GM21423 (cell line): ENCODE measurements around the gene LARP4.
"Not testable (repeated sequence)": the region's sequence is repeated elsewhere in the genome, so short reads cannot be mapped to it uniquely, and the experiment has no call there.

Experiments used
- ATAC-seq: cut with Tn5 transposase; IDR thresholded peaks from one replicate; pipeline ENCODE4 v1.9.1; 2021; ENCODE audit warnings: mild to moderate bottlenecking, moderate library complexity; ENCODE audit not compliant: unreplicated experiment

LARP4 gene

DNA sequence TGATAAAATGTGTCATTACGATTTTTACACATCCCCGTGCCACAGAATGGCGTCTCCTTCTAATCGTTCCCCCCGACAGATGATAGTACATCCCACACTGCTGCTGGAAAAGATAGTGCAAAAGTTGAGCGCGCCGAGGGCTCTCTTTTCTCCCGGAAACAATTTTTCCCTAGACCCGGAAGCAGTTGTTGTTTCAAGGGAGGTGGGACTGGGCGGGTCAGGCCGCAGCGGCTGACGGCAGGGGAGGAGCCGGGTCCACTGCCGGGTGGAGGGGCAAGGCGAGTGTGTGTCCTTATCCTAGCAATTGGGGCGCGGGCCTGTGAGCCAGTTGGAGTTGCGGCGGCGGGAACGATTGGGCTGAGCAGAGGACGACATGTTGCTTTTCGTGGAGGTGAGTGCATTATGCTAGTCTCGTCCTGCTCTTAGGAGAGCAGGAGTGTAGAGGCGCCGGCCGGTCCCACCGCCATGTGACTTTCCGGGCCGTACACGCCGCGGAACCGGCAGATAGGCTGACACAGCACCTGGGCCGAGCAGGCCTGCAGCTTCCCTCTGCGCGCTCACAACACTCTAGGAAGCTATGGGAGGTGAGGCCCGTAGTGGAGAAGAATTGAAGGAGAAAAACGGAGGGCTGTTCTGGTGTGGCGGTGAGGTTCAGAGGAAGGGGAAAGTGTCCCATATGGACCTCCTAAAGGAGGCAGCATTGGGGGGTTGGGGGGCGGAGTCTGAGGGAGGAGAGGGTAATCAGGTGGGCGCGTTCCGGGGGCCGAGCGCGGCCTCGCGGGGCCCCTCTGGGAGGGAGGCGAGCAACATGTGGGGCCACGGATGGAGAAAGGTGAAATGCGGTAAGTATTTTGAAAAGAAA is at the start of gene LARP4:
LARP4 (plus strand) TSS at position 248 of the 862 bp plus-strand sequence; CDS start at position 374, 126 bp downstream.
- peak; percentile 95 for ATAC-seq

DNA sequence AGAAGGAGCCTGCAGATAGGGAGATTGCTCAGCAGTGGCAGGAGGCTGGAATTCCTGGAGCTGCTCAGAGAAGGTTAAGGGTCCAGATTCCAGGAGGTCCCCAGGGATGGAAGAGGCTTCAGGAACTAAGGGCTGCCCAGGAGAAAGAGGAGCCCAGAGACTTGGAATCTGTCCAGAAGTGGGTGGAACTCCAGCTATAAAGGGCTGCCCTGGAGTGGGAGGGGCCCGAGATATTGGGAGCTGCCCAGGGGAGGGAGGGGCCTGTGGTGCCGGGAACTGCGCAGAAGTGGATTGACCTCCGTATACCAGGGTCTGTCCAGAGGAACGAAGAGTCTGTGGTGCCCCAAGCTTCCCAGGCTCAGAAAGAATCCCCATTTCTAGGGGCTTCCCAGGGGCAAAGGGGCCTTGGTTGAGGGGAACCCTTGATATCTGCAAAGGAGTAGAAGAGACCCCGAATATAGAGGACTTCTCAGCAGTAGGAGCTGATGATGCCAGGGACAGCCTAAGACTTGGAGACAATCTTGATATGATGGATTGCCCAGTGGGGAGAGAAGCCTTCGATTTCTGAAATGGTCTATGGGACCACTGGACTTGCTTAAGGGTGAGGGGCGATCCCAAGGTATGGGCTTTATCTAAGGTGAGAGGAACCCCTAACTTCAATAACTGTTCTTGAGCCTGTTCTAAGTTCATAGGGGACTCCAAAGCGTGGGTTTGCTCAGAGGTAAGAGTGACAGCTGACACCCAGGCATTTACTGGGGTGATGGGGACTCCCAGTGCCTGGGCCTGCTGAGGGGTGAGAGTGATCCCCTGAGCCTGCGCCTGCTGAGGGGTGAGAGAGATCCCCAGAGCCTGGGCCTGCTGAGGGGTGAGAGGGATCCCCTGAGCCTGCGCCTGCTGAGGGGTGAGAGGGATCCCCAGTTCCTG is 49.3 kb upstream of the LARP4 start:
- no peak for ATAC-seq

DNA sequence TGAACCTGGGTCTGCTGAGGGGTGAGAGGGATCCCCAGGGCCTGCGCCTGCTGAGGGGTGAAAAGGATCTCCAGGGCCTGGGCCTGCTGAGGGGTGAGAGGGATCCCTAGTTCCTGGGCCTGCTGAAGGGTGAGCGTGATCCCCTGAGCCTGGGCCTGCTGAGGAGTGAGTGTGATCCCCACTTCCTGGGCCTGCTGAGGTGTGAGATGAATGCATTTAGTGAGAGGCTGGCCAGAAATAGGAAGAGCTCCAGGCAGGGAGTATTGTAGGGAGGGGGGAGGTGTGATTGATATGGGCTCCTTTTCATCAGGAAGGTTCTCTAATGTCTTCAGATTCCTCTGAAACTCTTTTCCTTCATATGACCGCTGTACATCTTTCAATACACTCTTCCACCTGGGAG is 47.3 kb upstream of the LARP4 start:
- ATAC-seq, result no peak

DNA sequence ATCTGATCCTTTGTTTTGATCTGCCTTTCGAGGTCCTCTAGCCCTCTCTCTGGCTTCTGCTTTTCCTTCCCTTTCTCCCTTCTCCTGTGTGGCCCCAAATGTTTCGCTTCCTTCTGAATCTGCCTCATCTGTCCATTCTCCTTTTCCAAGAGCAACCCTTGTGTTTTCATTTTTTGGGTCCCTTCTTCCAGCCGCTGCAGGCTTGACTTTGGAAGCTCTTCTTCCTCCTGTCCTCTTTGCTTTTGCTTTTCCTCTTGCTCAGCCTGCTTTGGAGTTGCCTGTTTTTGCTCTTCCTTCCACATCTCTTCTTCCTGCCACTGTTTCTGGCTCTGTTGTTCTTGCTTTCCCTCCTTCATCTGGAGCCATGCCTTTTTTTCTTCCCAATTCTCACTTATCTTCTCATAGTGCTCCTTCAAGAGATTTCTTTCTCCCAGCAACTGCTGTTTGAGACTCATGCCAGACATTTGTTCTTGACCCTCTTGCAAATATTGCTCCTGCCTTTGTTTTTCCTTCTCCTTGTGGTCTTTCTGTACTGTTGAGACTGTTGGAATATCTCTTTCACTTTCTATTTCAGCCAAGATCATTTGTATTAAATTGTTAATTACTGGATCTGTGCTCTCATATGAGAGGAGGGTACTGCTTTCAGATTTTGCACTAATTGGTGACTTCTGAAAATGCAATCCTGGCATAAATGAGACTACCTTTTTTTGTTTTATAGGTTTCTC is 46.7 kb upstream of the LARP4 start:
- no peak for ATAC-seq

DNA sequence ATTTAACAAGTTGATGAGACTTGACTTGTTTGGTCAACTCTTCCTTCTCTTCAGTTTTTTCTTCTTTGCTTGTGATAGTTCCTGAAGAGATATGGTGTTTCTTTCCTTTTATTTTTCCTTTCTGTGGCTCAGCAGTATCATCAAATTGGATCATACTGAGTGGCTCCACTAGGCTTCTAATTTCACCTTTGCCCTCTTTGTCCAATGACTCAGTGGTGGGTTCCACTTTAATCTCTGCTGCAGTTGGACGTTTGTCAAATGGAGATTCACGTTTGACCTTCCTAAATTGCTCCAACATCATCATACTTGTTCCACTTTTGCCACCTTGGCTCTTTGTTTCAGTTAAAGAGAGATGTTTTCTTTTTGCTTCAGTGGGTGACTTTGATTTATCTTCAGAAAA is 45.8 kb upstream of the LARP4 start:
- ATAC-seq, result no peak

GRCh38 chr12:50355365-50355764 is 45.3 kb upstream of the LARP4 start:
- ATAC-seq, result no peak

DNA sequence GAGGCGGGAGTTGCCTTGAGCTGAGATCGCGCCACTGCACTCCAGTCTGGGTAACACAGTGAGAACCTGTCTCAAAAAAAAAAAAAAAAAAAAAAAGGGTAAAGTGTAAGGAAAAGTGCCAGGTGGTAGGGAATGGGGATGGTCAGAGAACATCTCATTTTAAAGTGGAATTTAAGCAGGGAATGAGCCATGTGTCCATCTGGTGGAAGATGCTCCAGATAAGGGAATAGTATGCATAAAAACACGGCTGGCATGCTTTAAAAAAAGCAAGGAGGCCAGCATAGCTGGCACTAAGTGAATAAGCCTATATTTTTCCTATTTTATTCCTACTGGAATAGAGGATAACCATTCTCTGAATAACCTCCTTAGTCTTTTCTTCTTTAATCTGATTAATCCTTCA is 38.0 kb upstream of the LARP4 start:
- ATAC-seq, result no peak

- ATAC-seq, result no peak
Observed at GRCh38 chr12:50363141-50363540, 37.5 kb upstream of the LARP4 start.

- ATAC-seq, result no peak
Observed at GRCh38 chr12:50365709-50366406, 34.8 kb upstream of the LARP4 start.

DNA sequence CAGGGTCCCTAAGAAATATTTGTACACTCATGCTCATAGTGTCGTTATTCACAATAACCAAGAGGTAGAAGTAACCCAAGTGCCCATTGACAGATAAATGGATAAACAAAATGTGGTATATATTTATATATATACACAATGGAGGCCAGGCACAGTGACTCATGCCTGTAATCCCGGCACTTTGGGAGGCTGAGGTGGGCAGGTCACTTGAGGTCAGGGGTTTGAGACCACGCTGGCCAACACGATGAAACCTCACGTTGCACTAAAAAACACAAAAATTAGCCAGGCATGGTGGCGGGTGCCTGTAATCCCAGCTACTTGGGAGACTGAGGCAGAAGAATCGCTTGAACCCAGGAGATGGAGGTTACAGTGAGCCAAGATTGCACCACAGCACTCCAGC is 30.0 kb upstream of the LARP4 start:
- ATAC-seq, result not testable (repeated sequence)

- no peak for ATAC-seq
Observed at GRCh38 chr12:50375802-50376201, 24.9 kb upstream of the LARP4 start.

GRCh38 chr12:50380761-50381325 is 19.8 kb upstream of the LARP4 start:
- no peak for ATAC-seq

GRCh38 chr12:50387487-50387886 is 13.2 kb upstream of the LARP4 start:
- no peak for ATAC-seq

DNA sequence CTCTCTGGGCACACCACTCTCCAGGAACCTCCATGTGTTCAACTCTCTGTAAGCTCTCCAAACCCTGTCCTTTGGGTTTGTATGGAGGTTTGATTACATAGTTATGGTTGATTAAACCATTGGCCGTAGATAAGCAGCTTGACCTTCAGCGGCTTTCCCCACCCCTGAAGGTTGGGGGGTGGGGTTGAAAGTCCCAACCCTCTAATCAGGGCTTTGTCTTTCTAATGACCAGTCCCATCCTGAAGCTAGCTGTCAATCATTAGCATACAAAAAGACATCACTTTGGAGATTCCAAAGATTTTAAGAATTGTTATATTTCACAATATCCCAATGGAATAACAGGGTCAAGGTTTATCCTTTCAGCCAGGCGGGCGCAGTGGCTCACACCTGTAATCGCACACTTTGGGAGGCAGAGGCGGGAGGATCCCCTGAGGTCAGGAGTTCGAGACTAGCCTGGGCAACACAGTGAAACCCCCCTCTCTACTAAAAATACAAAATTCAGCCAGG is 12.7 kb upstream of the LARP4 start:
- ATAC-seq, result no peak

DNA sequence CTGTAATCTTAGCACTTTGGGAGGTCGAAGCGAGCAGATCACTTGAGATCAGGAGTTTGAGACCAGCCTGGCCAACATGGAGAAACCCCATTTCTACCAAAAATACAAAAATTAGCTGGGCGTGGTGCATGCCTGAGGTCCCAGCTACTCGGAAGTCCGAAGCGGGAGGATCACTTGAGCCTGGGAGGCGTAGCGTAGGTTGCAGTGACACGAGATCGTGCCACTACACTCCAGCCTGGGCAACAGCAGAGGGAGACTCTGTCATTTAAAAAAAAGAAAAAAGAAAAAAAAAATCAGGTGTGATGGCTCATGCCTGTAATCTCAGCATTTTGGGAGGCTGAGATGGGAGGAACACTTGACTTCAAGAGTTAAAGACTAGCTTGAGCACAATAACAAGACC is 11.9 kb upstream of the LARP4 start:
- not testable (repeated sequence) for ATAC-seq

DNA sequence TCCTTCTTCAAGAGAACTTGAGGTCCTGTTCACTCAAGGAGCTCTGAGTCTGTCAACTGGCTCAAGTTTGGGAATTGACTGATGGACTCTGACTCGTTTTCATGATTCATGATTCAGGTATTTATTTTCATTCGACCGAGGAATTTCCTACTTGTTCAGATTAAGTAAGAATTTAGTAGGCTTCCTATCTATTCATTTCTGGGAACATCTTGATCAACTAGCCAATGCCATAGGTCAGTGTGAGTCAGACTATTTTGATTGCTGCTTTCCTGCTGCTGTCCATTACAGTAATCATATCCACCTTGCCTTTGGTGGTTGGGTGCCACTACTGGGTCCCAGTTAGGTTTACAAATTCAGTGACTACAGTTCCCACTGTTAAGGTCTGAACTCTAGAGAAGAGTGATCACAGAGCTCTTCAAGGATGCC is 10.4 kb upstream of the LARP4 start:
- no peak for ATAC-seq

DNA sequence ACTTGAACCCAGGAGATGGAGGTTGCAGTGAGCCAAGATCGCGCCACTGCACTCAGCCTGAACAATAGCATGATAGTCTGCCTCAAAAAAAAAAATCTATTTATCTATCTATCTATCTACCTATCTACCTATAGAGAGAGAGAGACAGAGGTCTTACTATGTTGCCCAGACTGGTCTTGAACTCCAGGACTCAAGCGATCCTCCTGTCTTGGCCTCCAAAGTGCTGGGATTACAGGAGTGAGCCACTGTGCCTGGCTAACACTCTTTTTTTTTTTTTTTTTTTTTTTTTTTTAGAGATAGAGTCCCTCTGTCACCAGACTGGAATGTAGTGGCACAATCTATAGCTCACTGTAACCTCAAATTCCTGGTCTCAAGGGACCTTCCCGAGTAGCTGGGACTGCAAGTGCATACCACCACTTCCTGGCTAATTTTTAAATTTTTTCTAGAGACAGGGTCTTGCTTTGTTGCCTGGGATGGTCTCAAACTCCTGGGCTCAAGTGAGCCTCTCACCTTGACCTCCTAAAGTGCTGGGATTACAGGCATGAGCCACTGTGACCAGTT is 6.1 kb upstream of the LARP4 start:
- ATAC-seq, result no peak

GRCh38 chr12:50397117-50397650 is 3.5 kb upstream of the LARP4 start:
- ATAC-seq, result no peak

DNA sequence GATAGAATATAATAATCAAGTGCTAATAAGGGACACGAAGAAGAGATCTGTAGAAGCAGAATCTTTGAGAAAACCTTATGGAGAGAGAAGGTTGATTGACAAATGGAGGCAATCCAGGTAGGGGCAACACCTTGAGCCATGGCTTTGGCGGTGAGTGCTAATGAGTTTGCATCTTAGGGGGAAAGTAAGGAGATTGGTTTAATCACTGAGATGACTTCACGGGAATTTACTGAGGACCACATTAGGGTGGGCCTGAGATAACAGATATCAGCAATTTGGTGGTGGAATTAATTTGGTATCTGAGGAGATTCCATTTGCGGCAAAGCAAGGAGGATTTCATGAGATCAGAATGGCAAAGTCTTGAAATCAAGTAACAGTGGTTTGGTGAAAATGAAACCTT is 1.8 kb upstream of the LARP4 start:
- no peak for ATAC-seq
